ENCODE data around the gene SCAF4. TPM values are rescaled to one million over a fixed set of nuclear protein-coding genes. Genes with fewer than 3 reads are reported as not detected.
A peak's percentile ranks its signal among the peaks of the same experiment; 100 is the strongest.

Gene SCAF4
- total RNA-seq, 1 donor from 2014 or later: 71.8 TPM

GRCh38 chr21:31760931-31761330 is 29.0 kb upstream of the SCAF4 start:
- no peak for TF ChIP-seq CTCF (conservative IDR thresholded peaks at IDR 0.05)
- Mint-ChIP-seq H3K4me1 (peaks cover 4% of the 10 kb centered on the region), H3K9me3 (peaks cover 6% of the 10 kb centered on the region), H3K27ac (ENCODE audit: unreplicated experiment) (no peak overlapping the region), H3K27me3 (ENCODE audit: low read depth) (no peaks in the 10 kb centered on the region), H3K4me3 (no peak overlapping the region), H3K36me3 (ENCODE audit: low read depth) (peaks cover 6% of the 10 kb centered on the region)
- DNase-seq (ENCODE audit: low read depth, low spot score): no peak

GRCh38 chr21:31756787-31757186 is 24.9 kb upstream of the SCAF4 start:
- Mint-ChIP-seq H3K4me1 (peaks cover 9% of the 10 kb centered on the region), H3K36me3 (ENCODE audit: low read depth) (no peaks in the 10 kb centered on the region), H3K27ac (ENCODE audit: unreplicated experiment) (no peak overlapping the region), H3K27me3 (ENCODE audit: low read depth) (no peaks in the 10 kb centered on the region), H3K9me3 (no peaks in the 10 kb centered on the region), H3K4me3 (no peak overlapping the region)
- no peak for TF ChIP-seq CTCF (conservative IDR thresholded peaks at IDR 0.05)
- DNase-seq (ENCODE audit: low read depth, low spot score): no peak

- H3K9me3 Mint-ChIP-seq: no peaks in the 10 kb centered on the region
Measured at GRCh38 chr21:31755027-31755426, 23.1 kb upstream of the SCAF4 start.

DNA sequence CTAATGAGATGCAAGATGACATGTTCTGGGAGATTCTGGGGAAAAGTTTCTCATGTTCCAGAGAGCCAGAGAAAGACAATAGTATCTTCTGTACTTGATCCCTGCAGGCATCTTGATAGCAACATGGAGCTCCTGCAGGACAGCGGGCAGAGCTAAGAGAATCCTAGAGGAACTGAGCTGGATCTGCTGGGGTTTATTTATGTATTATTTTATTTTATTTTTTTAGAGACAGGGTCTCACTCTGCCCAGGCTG is 22.7 kb upstream of the SCAF4 start:
- Mint-ChIP-seq H3K36me3 (ENCODE audit: low read depth) (no peaks in the 10 kb centered on the region), H3K4me3 (no peak overlapping the region), H3K9me3 (no peaks in the 10 kb centered on the region), H3K4me1 (peaks cover 9% of the 10 kb centered on the region), H3K27ac (ENCODE audit: unreplicated experiment) (no peak overlapping the region), H3K27me3 (ENCODE audit: low read depth) (no peaks in the 10 kb centered on the region)
- TF ChIP-seq CTCF (conservative IDR thresholded peaks at IDR 0.05): no peak
- no peak for DNase-seq (ENCODE audit: low read depth, low spot score)

More at GRCh38 chr21:31755027-31755426, 23.1 kb upstream of the SCAF4 start:
- Mint-ChIP-seq H3K27me3 (ENCODE audit: low read depth) (no peaks in the 10 kb centered on the region), H3K4me1 (peaks cover 9% of the 10 kb centered on the region), H3K27ac (ENCODE audit: unreplicated experiment) (no peak overlapping the region), H3K36me3 (ENCODE audit: low read depth) (no peaks in the 10 kb centered on the region), H3K4me3 (no peak overlapping the region)
- no peak for DNase-seq (ENCODE audit: low read depth, low spot score)
- TF ChIP-seq CTCF (conservative IDR thresholded peaks at IDR 0.05): peak; percentile 42

DNA sequence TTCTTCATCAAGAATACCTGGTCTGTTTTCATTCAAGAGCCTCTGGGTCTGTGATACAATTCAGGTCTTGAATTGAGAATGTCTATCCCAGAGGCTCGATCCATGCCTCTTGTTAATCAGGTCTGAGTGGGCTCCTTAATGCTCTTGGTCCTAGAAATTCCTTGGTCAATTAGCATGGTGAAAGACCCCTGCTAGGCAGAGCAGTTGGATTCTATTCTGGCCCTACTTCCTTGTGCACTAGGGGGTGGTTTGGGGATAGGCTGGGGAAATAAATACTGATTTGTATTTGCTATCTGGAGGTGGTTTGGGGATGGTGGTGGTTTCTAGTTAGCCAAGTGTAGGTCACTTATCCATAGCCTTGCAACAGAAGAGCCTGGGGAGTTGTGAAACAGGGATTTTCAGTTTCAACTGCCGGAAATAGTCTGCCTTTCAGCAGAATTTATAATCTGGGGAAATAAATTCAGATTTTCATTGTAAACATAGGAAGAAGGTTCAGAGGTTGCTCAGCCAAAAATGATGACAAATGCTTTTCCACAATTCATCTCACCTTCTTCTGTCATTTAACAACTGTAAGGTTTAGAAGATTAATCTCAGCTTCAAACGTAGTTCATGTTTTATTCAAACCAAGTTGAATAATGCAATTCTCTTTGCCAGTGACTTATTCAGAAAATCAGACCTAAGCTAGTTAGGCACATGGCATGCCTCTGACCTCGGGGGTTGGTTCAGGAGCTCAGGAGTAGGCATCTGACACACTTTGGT is 22.2 kb upstream of the SCAF4 start:
- H3K4me1 Mint-ChIP-seq: peaks cover 9% of the 10 kb centered on the region
- no peak for TF ChIP-seq CTCF (conservative IDR thresholded peaks at IDR 0.05)
- no peak for DNase-seq (ENCODE audit: low read depth, low spot score)
- H3K36me3 Mint-ChIP-seq (ENCODE audit: low read depth): no peaks in the 10 kb centered on the region
- H3K27me3 Mint-ChIP-seq (ENCODE audit: low read depth): no peaks in the 10 kb centered on the region
- no peak overlapping the region for H3K4me3 Mint-ChIP-seq
- no peak overlapping the region for H3K27ac Mint-ChIP-seq (ENCODE audit: unreplicated experiment)
- H3K9me3 Mint-ChIP-seq: no peaks in the 10 kb centered on the region

All from neural crest cell (in vitro differentiated cells).